HG02798 (cell line): ENCODE measurements around the gene IGF2BP3.

Experiments used
- ATAC-seq: cut with Tn5 transposase; IDR thresholded peaks from one replicate; pipeline ENCODE4 v1.9.1; 2021; ENCODE audit warnings: mild to moderate bottlenecking; ENCODE audit not compliant: unreplicated experiment, poor library complexity

Gene IGF2BP3

GRCh38 chr7:23472956-23473843 is 2.9 kb upstream of the IGF2BP3 start:
- ATAC-seq: no peak

- no peak for ATAC-seq
Measured at GRCh38 chr7:23472556-23472955, 2.3 kb upstream of the IGF2BP3 start.

GRCh38 chr7:23472046-23472445 is 1.8 kb upstream of the IGF2BP3 start:
- no peak for ATAC-seq

GRCh38 chr7:23471106-23471859 is 992 bp upstream of the IGF2BP3 start:
- ATAC-seq: peak; percentile 44

GRCh38 chr7:23469961-23470250 is 385 bp downstream of the IGF2BP3 start:
- no peak for ATAC-seq

- ATAC-seq: peak; percentile 18
Measured at GRCh38 chr7:23469150-23469960, 936 bp downstream of the IGF2BP3 start.

GRCh38 chr7:23468526-23469149 is 1.7 kb downstream of the IGF2BP3 start:
- peak; percentile 0 for ATAC-seq

GRCh38 chr7:23467806-23468525 is 2.3 kb downstream of the IGF2BP3 start:
- ATAC-seq: peak; percentile 13

GRCh38 chr7:23467291-23467805 is 2.9 kb downstream of the IGF2BP3 start:
- no peak for ATAC-seq

GRCh38 chr7:23462846-23463245 is 7.4 kb downstream of the IGF2BP3 start:
- no peak for ATAC-seq

- no peak for ATAC-seq
Measured at GRCh38 chr7:23458044-23458443, 12.2 kb downstream of the IGF2BP3 start.

- ATAC-seq: no peak
Measured at GRCh38 chr7:23456093-23456492, 14.2 kb downstream of the IGF2BP3 start.

- ATAC-seq: no peak
Measured at GRCh38 chr7:23454881-23455526, 15.3 kb downstream of the IGF2BP3 start.

- no peak for ATAC-seq
Measured at GRCh38 chr7:23450518-23450917, 19.8 kb downstream of the IGF2BP3 start.

GRCh38 chr7:23449941-23450340 is 20.4 kb downstream of the IGF2BP3 start:
- ATAC-seq: no peak

- peak; percentile 54 for ATAC-seq
Measured at GRCh38 chr7:23445326-23445725, 25.0 kb downstream of the IGF2BP3 start.

GRCh38 chr7:23443974-23444373 is 26.3 kb downstream of the IGF2BP3 start:
- no peak for ATAC-seq

GRCh38 chr7:23438171-23438570 is 32.1 kb downstream of the IGF2BP3 start:
- no peak for ATAC-seq
